ENCODE measurements around the gene CTAGE9.

Gene CTAGE9

DNA sequence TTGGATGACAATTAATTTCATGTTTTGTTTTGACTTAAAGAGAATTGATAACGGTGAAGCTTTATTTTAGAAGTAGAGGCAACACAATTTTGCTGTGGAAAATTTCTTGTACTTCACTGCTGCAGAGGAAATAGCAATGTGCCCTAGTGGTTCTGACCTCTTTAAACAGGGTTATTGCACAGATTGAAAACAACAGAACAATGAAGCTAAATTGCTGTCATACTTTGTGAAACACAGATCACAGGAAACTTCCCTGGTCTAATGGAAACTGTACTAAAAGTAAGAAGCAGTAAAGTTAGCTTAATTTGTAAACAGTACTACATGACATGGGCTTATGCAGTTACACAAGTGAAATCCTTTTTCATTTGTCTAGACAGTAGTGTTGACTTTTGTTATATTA, 40.9 kb downstream of the CTAGE9 start:
- no peak overlapping the region for H3K4me3 ChIP-seq (ENCODE audit: low read length)
- TF ChIP-seq, protein P1, sequence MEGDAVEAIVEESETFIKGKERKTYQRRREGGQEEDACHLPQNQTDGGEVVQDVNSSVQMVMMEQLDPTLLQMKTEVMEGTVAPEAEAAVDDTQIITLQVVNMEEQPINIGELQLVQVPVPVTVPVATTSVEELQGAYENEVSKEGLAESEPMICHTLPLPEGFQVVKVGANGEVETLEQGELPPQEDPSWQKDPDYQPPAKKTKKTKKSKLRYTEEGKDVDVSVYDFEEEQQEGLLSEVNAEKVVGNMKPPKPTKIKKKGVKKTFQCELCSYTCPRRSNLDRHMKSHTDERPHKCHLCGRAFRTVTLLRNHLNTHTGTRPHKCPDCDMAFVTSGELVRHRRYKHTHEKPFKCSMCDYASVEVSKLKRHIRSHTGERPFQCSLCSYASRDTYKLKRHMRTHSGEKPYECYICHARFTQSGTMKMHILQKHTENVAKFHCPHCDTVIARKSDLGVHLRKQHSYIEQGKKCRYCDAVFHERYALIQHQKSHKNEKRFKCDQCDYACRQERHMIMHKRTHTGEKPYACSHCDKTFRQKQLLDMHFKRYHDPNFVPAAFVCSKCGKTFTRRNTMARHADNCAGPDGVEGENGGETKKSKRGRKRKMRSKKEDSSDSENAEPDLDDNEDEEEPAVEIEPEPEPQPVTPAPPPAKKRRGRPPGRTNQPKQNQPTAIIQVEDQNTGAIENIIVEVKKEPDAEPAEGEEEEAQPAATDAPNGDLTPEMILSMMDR (IDR thresholded peaks at IDR 0.05; ENCODE audit: insufficient read depth, low read depth, low read length, missing control alignments) = no peak
- DNase-seq (ENCODE audit: low read depth) = no peak

DNA sequence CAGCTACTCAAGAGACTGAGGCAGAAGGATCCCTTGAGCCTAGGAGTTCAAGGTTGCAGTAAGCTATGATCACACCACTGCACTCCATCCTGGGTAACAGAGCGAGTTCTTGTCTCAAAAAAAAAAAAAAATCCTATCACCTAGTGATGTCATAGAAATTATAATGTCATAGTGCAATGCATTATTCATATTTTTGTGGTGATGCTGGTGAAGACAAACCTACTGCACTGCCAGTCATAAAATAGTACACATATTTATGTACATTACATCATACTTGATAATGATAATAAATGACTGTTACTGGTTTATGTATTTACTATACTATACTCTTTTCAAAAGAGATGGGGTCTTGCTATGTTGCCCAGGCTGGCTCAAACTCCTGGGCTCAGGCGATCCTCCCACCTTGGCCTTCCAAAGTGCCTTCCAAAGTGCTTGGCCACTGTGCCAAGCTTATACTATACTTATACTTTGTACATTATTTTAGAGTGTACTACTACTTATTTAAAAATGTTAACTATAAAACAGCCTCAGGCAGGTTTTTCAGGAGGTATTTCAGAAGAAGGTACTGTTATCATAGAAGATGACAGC, 47.1 kb downstream of the CTAGE9 start:
- TF ChIP-seq, protein P1 (IDR thresholded peaks at IDR 0.05; ENCODE audit: insufficient read depth, low read depth, low read length, missing control alignments) = no peak
- DNase-seq (ENCODE audit: low read depth) = no peak
- H3K4me3 ChIP-seq (ENCODE audit: low read length) = no peak overlapping the region

DNA sequence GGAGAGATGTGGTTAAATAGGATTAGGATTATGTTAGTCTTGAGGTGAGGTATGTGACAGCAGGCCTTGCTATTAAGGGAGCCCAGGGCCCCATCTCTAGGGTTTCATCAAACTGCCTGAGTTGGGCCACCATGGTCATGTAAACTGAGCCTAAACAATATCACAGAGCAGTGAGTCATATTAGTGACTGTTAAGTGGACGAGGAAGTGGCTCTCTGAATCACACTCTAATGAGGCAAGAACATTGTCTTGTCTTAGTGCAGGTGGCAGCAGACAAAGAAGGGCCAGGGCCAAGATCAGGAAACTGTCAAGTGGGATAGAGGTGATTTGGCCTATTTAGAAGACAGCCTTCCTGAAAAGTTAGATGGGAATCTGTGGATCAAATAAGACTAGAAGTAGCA, 50.6 kb downstream of the CTAGE9 start:
- no peak overlapping the region for H3K4me3 ChIP-seq (ENCODE audit: low read length)
- peak; percentile 83 for DNase-seq (ENCODE audit: low read depth)
- TF ChIP-seq, protein P1 (IDR thresholded peaks at IDR 0.05; ENCODE audit: insufficient read depth, low read depth, low read length, missing control alignments) = no peak
